Mesenchymal stem cell (in vitro differentiated cells and primary cell): ENCODE results near the gene FUT1.

ENCODE experiments used
- DNase-seq: peaks from one replicate; pipeline ENCODE4 v3.0.0-alpha.2; 2013
- H2AFZ ChIP-seq: one replicate; pipeline ENCODE4 v1.6.1; 2013; ENCODE audit warnings: low read depth, mild to moderate bottlenecking, control low read depth, inconsistent platforms, low read length, moderate library complexity
- H2AK5ac ChIP-seq: 2 replicates; pipeline ENCODE4 v1.6.1; 2013; ENCODE audit warnings: low read length, moderate library complexity, mild to moderate bottlenecking, inconsistent platforms; ENCODE audit not compliant: severe bottlenecking
- H2BK120ac ChIP-seq: one replicate; pipeline ENCODE4 v1.6.1; 2013; ENCODE audit warnings: low read depth, mild to moderate bottlenecking, inconsistent platforms, low read length, moderate library complexity
- H2BK12ac ChIP-seq, 2 experiments: one replicate each; pipeline ENCODE4 v1.6.1; 2013; ENCODE audit warnings: inconsistent platforms in 2 of 2, low read length in 2 of 2, mild to moderate bottlenecking in 2 of 2, moderate library complexity in 2 of 2, control low read depth in 1 of 2
- H2BK15ac ChIP-seq: one replicate; pipeline ENCODE4 v1.6.1; 2013; ENCODE audit warnings: mild to moderate bottlenecking, low read depth, inconsistent platforms; ENCODE audit not compliant: poor library complexity, severe bottlenecking
- H2BK5ac ChIP-seq: 2 replicates; pipeline ENCODE4 v1.6.1; 2013; ENCODE audit warnings: low read depth, mild to moderate bottlenecking, low read length, control low read depth, inconsistent platforms; ENCODE audit not compliant: poor library complexity, severe bottlenecking
- H3K14ac ChIP-seq, 2 experiments: one replicate each; pipeline ENCODE4 v1.6.1; 2013; ENCODE audit warnings: inconsistent platforms in 2 of 2, low read length in 2 of 2, control low read depth in 1 of 2, mild to moderate bottlenecking in 1 of 2, moderate library complexity in 1 of 2
- H3K18ac ChIP-seq, 2 experiments: one replicate each; pipeline ENCODE4 v1.6.1; 2013; ENCODE audit warnings: inconsistent platforms in 2 of 2, low read length in 2 of 2, control low read depth in 1 of 2, low read depth in 1 of 2, mild to moderate bottlenecking in 1 of 2
- H3K23ac ChIP-seq, 2 experiments: one replicate each; pipeline ENCODE4 v1.6.1; 2013; ENCODE audit warnings: inconsistent platforms in 2 of 2, low read length in 2 of 2, mild to moderate bottlenecking in 2 of 2, moderate library complexity in 2 of 2, control low read depth in 1 of 2
- H3K27ac ChIP-seq: 2 replicates; pipeline ENCODE4 v1.5.1; 2013; ENCODE audit warnings: mild to moderate bottlenecking, moderate library complexity, low read length, control low read depth, inconsistent platforms; ENCODE audit not compliant: poor library complexity, severe bottlenecking
- H3K27me3 ChIP-seq, 2 experiments: 2 replicates each; pipeline versions ENCODE4 v1.6.1 to v1.7.0; 2013; ENCODE audit warnings: low read length in 2 of 2, mild to moderate bottlenecking in 2 of 2, moderate library complexity in 2 of 2, control low read depth in 1 of 2, inconsistent platforms in 1 of 2; ENCODE audit not compliant: control insufficient read depth in 1 of 2, insufficient read depth in 1 of 2
- H3K36me3 ChIP-seq, 2 experiments: 2 replicates each; pipeline versions ENCODE4 v1.6.1 to v1.7.0; 2013; ENCODE audit warnings: low read length in 2 of 2, control low read depth in 1 of 2, inconsistent platforms in 1 of 2, low read depth in 1 of 2, mild to moderate bottlenecking in 1 of 2; ENCODE audit not compliant: insufficient read depth in 2 of 2, control insufficient read depth in 1 of 2
- H3K4ac ChIP-seq, 2 experiments: one replicate each; pipeline ENCODE4 v1.6.1; 2013; ENCODE audit warnings: inconsistent platforms in 2 of 2, low read length in 2 of 2, mild to moderate bottlenecking in 2 of 2, moderate library complexity in 2 of 2, control low read depth in 1 of 2, low read depth in 1 of 2
- H3K4me1 ChIP-seq: 2 replicates; pipeline ENCODE4 v1.6.1; 2013; ENCODE audit warnings: low read depth, low read length, control low read depth; ENCODE audit not compliant: control insufficient read depth, insufficient read depth
- H3K4me2 ChIP-seq: 2 replicates; pipeline ENCODE4 v1.6.1; 2013; ENCODE audit warnings: low read length, mild to moderate bottlenecking, inconsistent platforms; ENCODE audit not compliant: poor library complexity, severe bottlenecking
- H3K4me3 ChIP-seq, 2 experiments: 2 replicates each; pipeline versions ENCODE4 v1.5.1 to v1.7.0; 2013; ENCODE audit warnings: low read length in 2 of 2, mild to moderate bottlenecking in 2 of 2, control low read depth in 1 of 2, low read depth in 1 of 2; ENCODE audit not compliant: insufficient read depth in 1 of 2
- H3K79me1 ChIP-seq: replicated peaks from 2 replicates; pipeline ENCODE4 v1.6.1; 2013; ENCODE audit warnings: mild to moderate bottlenecking, control low read depth, low read length, inconsistent platforms; ENCODE audit not compliant: poor library complexity, severe bottlenecking
- H3K9ac ChIP-seq: 2 replicates; pipeline ENCODE4 v1.7.0; 2013; ENCODE audit warnings: mild to moderate bottlenecking, low read length, moderate library complexity
- H3K9me3 ChIP-seq: 2 replicates; pipeline ENCODE4 v1.7.0; 2013; ENCODE audit warnings: mild to moderate bottlenecking, low read length; ENCODE audit not compliant: control insufficient read depth
- H4K8ac ChIP-seq: one replicate; pipeline ENCODE4 v1.6.1; 2013; ENCODE audit warnings: inconsistent platforms, mild to moderate bottlenecking, low read length, moderate library complexity
- H4K91ac ChIP-seq: one replicate; pipeline ENCODE4 v1.6.1; 2013; ENCODE audit warnings: mild to moderate bottlenecking, low read length, inconsistent platforms
- WGBS: methylation state at CpG from one replicate; pipeline ENCODE4 v1.1.7; 2013; ENCODE audit warnings: mixed read lengths; 5-methylcytosine and 5-hydroxymethylcytosine counted together

Gene FUT1

GRCh38 chr19:48777139-48777538 is 24.7 kb upstream of the FUT1 start:
- H2BK120ac ChIP-seq, result no peak overlapping the region
- H2BK5ac ChIP-seq, result no peak overlapping the region
- no peak overlapping the region for H4K8ac ChIP-seq
- 93% methylated on average over 3 of the region's 5 CpGs for WGBS
- no peak overlapping the region for H4K91ac ChIP-seq
- H3K14ac ChIP-seq, result no peak overlapping the region
- H3K79me1 ChIP-seq, result no peaks in the 10 kb centered on the region
- H3K36me3 ChIP-seq, result no peaks in the 10 kb centered on the region
- H3K4me1 ChIP-seq, result peaks cover 8% of the 10 kb centered on the region
- H3K27me3 ChIP-seq, result no peaks in the 10 kb centered on the region
- H2AFZ ChIP-seq, result no peak overlapping the region
- no peak overlapping the region for H3K18ac ChIP-seq
- no peak overlapping the region for H3K4me3 ChIP-seq
- no peak overlapping the region for H3K9ac ChIP-seq
- H3K4ac ChIP-seq, result no peak overlapping the region
- DNase-seq, result no peak
- no peak overlapping the region for H2AK5ac ChIP-seq
- H3K27ac ChIP-seq, result no peak overlapping the region
- no peak overlapping the region for H2BK12ac ChIP-seq
- H3K23ac ChIP-seq, result no peak overlapping the region
- no peak overlapping the region for H3K4me2 ChIP-seq
- no peak overlapping the region for H2BK15ac ChIP-seq
- no peaks in the 10 kb centered on the region for H3K9me3 ChIP-seq

GRCh38 chr19:48772503-48772953 is 20.1 kb upstream of the FUT1 start:
- no peak overlapping the region for H3K14ac ChIP-seq
- H4K91ac ChIP-seq, result no peak overlapping the region
- H3K27ac ChIP-seq, result no peak overlapping the region
- no peak overlapping the region for H4K8ac ChIP-seq
- H2AK5ac ChIP-seq, result no peak overlapping the region
- H2AFZ ChIP-seq, result no peak overlapping the region
- H2BK15ac ChIP-seq, result no peak overlapping the region
- H3K36me3 ChIP-seq, result no peaks in the 10 kb centered on the region
- no peak overlapping the region for H2BK12ac ChIP-seq
- no peak for DNase-seq
- H3K4ac ChIP-seq, result no peak overlapping the region
- H3K9me3 ChIP-seq, result no peaks in the 10 kb centered on the region
- no peak overlapping the region for H3K9ac ChIP-seq
- no peak overlapping the region for H2BK5ac ChIP-seq
- H3K23ac ChIP-seq, result no peak overlapping the region
- H3K79me1 ChIP-seq, result no peaks in the 10 kb centered on the region
- H2BK120ac ChIP-seq, result no peak overlapping the region
- H3K4me2 ChIP-seq, result no peak overlapping the region
- WGBS, result 93% methylated on average over 13 of the region's 13 CpGs
- H3K4me3 ChIP-seq, result no peak overlapping the region
- H3K18ac ChIP-seq, result peak overlapping the region in 1 of 2 experiments; percentile 34
- H3K27me3 ChIP-seq, result peaks cover 0 to 3% of the 10 kb centered on the region in 2 experiments
- peaks cover 7% of the 10 kb centered on the region for H3K4me1 ChIP-seq

GRCh38 chr19:48770734-48771472 is 18.5 kb upstream of the FUT1 start:
- Histone ChIP-seq H3K36me3 (no peaks in the 10 kb centered on the region), H3K79me1 (no peaks in the 10 kb centered on the region), H4K8ac (no peak overlapping the region), H2AK5ac (peak overlapping the region; percentile 85), H2AFZ (no peak overlapping the region), H2BK12ac (no peak overlapping the region), H2BK15ac (no peak overlapping the region), H3K18ac (peak overlapping the region in 1 of 2 experiments; percentile 5), H3K4me1 (peaks cover 5% of the 10 kb centered on the region), H3K4me2 (no peak overlapping the region), H2BK5ac (no peak overlapping the region), H3K23ac (no peak overlapping the region), H3K9ac (no peak overlapping the region), H2BK120ac (no peak overlapping the region), H3K4ac (no peak overlapping the region), H3K27ac (no peak overlapping the region), H3K27me3 (peaks cover 0 to 9% of the 10 kb centered on the region in 2 experiments), H3K14ac (no peak overlapping the region), H4K91ac (no peak overlapping the region), H3K9me3 (no peaks in the 10 kb centered on the region), H3K4me3 (no peak overlapping the region)
- no peak for DNase-seq
- WGBS, result 88% methylated on average over 14 of the region's 20 CpGs

GRCh38 chr19:48770266-48770665 is 17.8 kb upstream of the FUT1 start:
- H3K14ac ChIP-seq, result no peak overlapping the region
- H4K91ac ChIP-seq, result no peak overlapping the region
- no peak overlapping the region for H2AK5ac ChIP-seq
- peaks cover 5% of the 10 kb centered on the region for H3K4me1 ChIP-seq
- H2BK12ac ChIP-seq, result no peak overlapping the region
- no peaks in the 10 kb centered on the region for H3K79me1 ChIP-seq
- no peak overlapping the region for H2AFZ ChIP-seq
- no peak overlapping the region for H2BK120ac ChIP-seq
- H3K27me3 ChIP-seq, result peaks cover 0 to 16% of the 10 kb centered on the region in 2 experiments
- peak overlapping the region; percentile 57 for H3K27ac ChIP-seq
- no peaks in the 10 kb centered on the region for H3K9me3 ChIP-seq
- H3K4me2 ChIP-seq, result no peak overlapping the region
- H3K4ac ChIP-seq, result no peak overlapping the region
- no peak for DNase-seq
- no peak overlapping the region for H2BK15ac ChIP-seq
- no peak overlapping the region for H3K18ac ChIP-seq
- H3K9ac ChIP-seq, result no peak overlapping the region
- no peak overlapping the region for H2BK5ac ChIP-seq
- WGBS, result 73% methylated on average over 3 of the region's 7 CpGs
- no peak overlapping the region for H3K4me3 ChIP-seq
- no peak overlapping the region for H3K23ac ChIP-seq
- no peak overlapping the region for H4K8ac ChIP-seq
- H3K36me3 ChIP-seq, result no peaks in the 10 kb centered on the region
